Ovary (tissue), 3 donors: ENCODE data around the gene LCN2.

Source experiments
- CTCF ChIP-seq, 3 donors: fragments of 450-650 bp in 2 of 3; fragments of 200-600 bp in 1 of 3; IDR thresholded peaks; one replicate each; pipeline versions ENCODE4 v1.5.1 to v1.8.0; 2016 to 2022; ENCODE audit warnings: antibody characterized with exemption in 3 of 3, mild to moderate bottlenecking in 1 of 3
- EP300 ChIP-seq: sonication (generic); formaldehyde crosslinking; IDR thresholded peaks from one replicate; pipeline ENCODE4 v1.6.1; 2017; ENCODE audit warnings: antibody characterized with exemption
- POLR2A ChIP-seq: fragments of 450-650 bp; IDR thresholded peaks from one replicate; pipeline ENCODE4 v1.6.1; 2017; ENCODE audit warnings: antibody characterized with exemption, mild to moderate bottlenecking, moderate library complexity
- donor health status: DM: no; HTN: no; CAD: no.

- TF ChIP-seq CTCF (IDR thresholded peaks at IDR 0.05) (no peak), POLR2A (no peak), EP300 (no peak)
These were observed 45.1 kb upstream of the LCN2 start for GRCh38 chr9:128104171-128104618.
